Mesenchymal stem cell (in vitro differentiated cells and primary cell): ENCODE results near the gene MAFG.

Experiments used
- DNase-seq: peaks from one replicate; pipeline ENCODE4 v3.0.0-alpha.2; 2013
- H2AFZ ChIP-seq: one replicate; pipeline ENCODE4 v1.6.1; 2013; ENCODE audit warnings: low read depth, mild to moderate bottlenecking, control low read depth, inconsistent platforms, low read length, moderate library complexity
- H2AK5ac ChIP-seq: 2 replicates; pipeline ENCODE4 v1.6.1; 2013; ENCODE audit warnings: low read length, moderate library complexity, mild to moderate bottlenecking, inconsistent platforms; ENCODE audit not compliant: severe bottlenecking
- H2BK120ac ChIP-seq: one replicate; pipeline ENCODE4 v1.6.1; 2013; ENCODE audit warnings: low read depth, mild to moderate bottlenecking, inconsistent platforms, low read length, moderate library complexity
- H2BK12ac ChIP-seq, 2 experiments: one replicate each; pipeline ENCODE4 v1.6.1; 2013; ENCODE audit warnings: inconsistent platforms in 2 of 2, low read length in 2 of 2, mild to moderate bottlenecking in 2 of 2, moderate library complexity in 2 of 2, control low read depth in 1 of 2
- H2BK15ac ChIP-seq: one replicate; pipeline ENCODE4 v1.6.1; 2013; ENCODE audit warnings: mild to moderate bottlenecking, low read depth, inconsistent platforms; ENCODE audit not compliant: poor library complexity, severe bottlenecking
- H2BK5ac ChIP-seq: 2 replicates; pipeline ENCODE4 v1.6.1; 2013; ENCODE audit warnings: low read depth, mild to moderate bottlenecking, low read length, control low read depth, inconsistent platforms; ENCODE audit not compliant: poor library complexity, severe bottlenecking
- H3K14ac ChIP-seq, 2 experiments: one replicate each; pipeline ENCODE4 v1.6.1; 2013; ENCODE audit warnings: inconsistent platforms in 2 of 2, low read length in 2 of 2, control low read depth in 1 of 2, mild to moderate bottlenecking in 1 of 2, moderate library complexity in 1 of 2
- H3K18ac ChIP-seq, 2 experiments: one replicate each; pipeline ENCODE4 v1.6.1; 2013; ENCODE audit warnings: inconsistent platforms in 2 of 2, low read length in 2 of 2, control low read depth in 1 of 2, low read depth in 1 of 2, mild to moderate bottlenecking in 1 of 2
- H3K23ac ChIP-seq, 2 experiments: one replicate each; pipeline ENCODE4 v1.6.1; 2013; ENCODE audit warnings: inconsistent platforms in 2 of 2, low read length in 2 of 2, mild to moderate bottlenecking in 2 of 2, moderate library complexity in 2 of 2, control low read depth in 1 of 2
- H3K27ac ChIP-seq: 2 replicates; pipeline ENCODE4 v1.5.1; 2013; ENCODE audit warnings: mild to moderate bottlenecking, moderate library complexity, low read length, control low read depth, inconsistent platforms; ENCODE audit not compliant: poor library complexity, severe bottlenecking
- H3K27me3 ChIP-seq, 2 experiments: 2 replicates each; pipeline versions ENCODE4 v1.6.1 to v1.7.0; 2013; ENCODE audit warnings: low read length in 2 of 2, mild to moderate bottlenecking in 2 of 2, moderate library complexity in 2 of 2, control low read depth in 1 of 2, inconsistent platforms in 1 of 2; ENCODE audit not compliant: control insufficient read depth in 1 of 2, insufficient read depth in 1 of 2
- H3K36me3 ChIP-seq, 2 experiments: 2 replicates each; pipeline versions ENCODE4 v1.6.1 to v1.7.0; 2013; ENCODE audit warnings: low read length in 2 of 2, control low read depth in 1 of 2, inconsistent platforms in 1 of 2, low read depth in 1 of 2, mild to moderate bottlenecking in 1 of 2; ENCODE audit not compliant: insufficient read depth in 2 of 2, control insufficient read depth in 1 of 2
- H3K4ac ChIP-seq, 2 experiments: one replicate each; pipeline ENCODE4 v1.6.1; 2013; ENCODE audit warnings: inconsistent platforms in 2 of 2, low read length in 2 of 2, mild to moderate bottlenecking in 2 of 2, moderate library complexity in 2 of 2, control low read depth in 1 of 2, low read depth in 1 of 2
- H3K4me1 ChIP-seq: 2 replicates; pipeline ENCODE4 v1.6.1; 2013; ENCODE audit warnings: low read depth, low read length, control low read depth; ENCODE audit not compliant: control insufficient read depth, insufficient read depth
- H3K4me2 ChIP-seq: 2 replicates; pipeline ENCODE4 v1.6.1; 2013; ENCODE audit warnings: low read length, mild to moderate bottlenecking, inconsistent platforms; ENCODE audit not compliant: poor library complexity, severe bottlenecking
- H3K4me3 ChIP-seq, 2 experiments: 2 replicates each; pipeline versions ENCODE4 v1.5.1 to v1.7.0; 2013; ENCODE audit warnings: low read length in 2 of 2, mild to moderate bottlenecking in 2 of 2, control low read depth in 1 of 2, low read depth in 1 of 2; ENCODE audit not compliant: insufficient read depth in 1 of 2
- H3K79me1 ChIP-seq: replicated peaks from 2 replicates; pipeline ENCODE4 v1.6.1; 2013; ENCODE audit warnings: mild to moderate bottlenecking, control low read depth, low read length, inconsistent platforms; ENCODE audit not compliant: poor library complexity, severe bottlenecking
- H3K9ac ChIP-seq: 2 replicates; pipeline ENCODE4 v1.7.0; 2013; ENCODE audit warnings: mild to moderate bottlenecking, low read length, moderate library complexity
- H3K9me3 ChIP-seq: 2 replicates; pipeline ENCODE4 v1.7.0; 2013; ENCODE audit warnings: mild to moderate bottlenecking, low read length; ENCODE audit not compliant: control insufficient read depth
- H4K8ac ChIP-seq: one replicate; pipeline ENCODE4 v1.6.1; 2013; ENCODE audit warnings: inconsistent platforms, mild to moderate bottlenecking, low read length, moderate library complexity
- H4K91ac ChIP-seq: one replicate; pipeline ENCODE4 v1.6.1; 2013; ENCODE audit warnings: mild to moderate bottlenecking, low read length, inconsistent platforms
- WGBS: methylation state at CpG from one replicate; pipeline ENCODE4 v1.1.7; 2013; ENCODE audit warnings: mixed read lengths; 5-methylcytosine and 5-hydroxymethylcytosine counted together

Gene MAFG

DNA sequence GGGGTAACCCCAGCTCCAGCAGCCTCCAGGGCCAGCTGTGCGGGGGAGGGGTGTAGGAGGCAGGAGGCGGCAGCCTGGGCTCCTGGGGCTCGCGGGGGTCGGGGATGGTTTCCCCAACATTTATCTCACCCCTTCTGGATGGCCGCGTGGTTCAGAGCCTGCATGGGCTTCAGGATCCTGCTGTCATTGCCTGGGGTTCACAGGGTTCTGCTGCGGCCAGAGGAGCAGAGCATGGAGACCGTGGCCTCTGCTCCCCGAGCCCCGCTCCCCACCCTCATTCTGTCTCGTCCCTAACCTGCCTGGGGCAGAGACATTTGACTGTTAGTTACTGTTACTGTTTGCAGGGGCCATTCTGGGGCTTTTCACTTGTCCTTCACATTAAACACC lies 14.6 kb upstream of the MAFG start:
- Histone ChIP-seq H3K9me3 (no peaks in the 10 kb centered on the region), H3K18ac (no peak overlapping the region), H3K79me1 (no peaks in the 10 kb centered on the region), H4K91ac (no peak overlapping the region), H3K27me3 (peaks cover 13 to 50% of the 10 kb centered on the region in 2 experiments), H3K27ac (no peak overlapping the region), H2BK15ac (peak overlapping the region; percentile 19), H3K4ac (no peak overlapping the region), H4K8ac (no peak overlapping the region), H2AK5ac (no peak overlapping the region), H3K4me1 (peaks cover 6% of the 10 kb centered on the region), H2BK12ac (no peak overlapping the region), H3K9ac (no peak overlapping the region), H2BK5ac (no peak overlapping the region), H3K4me2 (no peak overlapping the region), H3K14ac (no peak overlapping the region), H3K36me3 (no peaks in the 10 kb centered on the region), H2BK120ac (no peak overlapping the region), H3K4me3 (no peak overlapping the region), H3K23ac (no peak overlapping the region), H2AFZ (no peak overlapping the region)
- WGBS, result 77% methylated on average over 7 of the region's 12 CpGs
- DNase-seq, result no peak

DNA sequence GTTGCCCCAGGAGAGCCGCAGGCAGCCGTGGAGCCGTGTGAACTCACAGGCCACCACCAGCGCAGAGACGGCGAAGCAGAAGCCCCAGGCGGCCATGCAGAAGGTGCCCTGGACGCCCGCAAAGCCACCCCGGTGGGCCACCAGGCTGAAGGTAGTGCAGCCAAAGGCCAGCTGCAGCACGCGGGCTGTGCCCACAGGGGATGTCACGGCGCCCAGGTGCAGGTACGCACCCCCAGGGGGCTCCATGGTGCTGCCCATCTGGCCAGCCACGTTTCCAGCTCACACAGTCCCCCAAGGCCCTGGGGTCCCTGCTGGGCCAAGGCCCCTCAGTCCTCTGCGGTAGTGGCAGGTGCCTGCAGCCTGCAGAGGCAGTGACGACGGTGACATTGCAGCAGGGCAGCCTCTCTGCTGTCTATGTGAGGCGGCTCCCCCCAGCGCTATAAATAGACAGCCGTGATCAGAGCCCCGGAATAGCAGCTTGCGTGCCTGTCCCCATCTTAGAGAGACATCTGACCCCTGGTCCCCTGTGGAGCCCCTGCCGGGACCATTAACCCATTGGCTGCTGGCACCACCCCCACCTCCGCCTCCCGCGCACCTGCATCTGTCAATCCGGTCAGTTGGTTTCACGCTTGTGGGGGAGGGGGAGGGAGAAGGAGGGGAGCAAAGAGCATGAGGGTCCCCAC lies 14.1 kb upstream of the MAFG start:
- DNase-seq, result no peak
- no peak overlapping the region for H3K27ac ChIP-seq
- H3K18ac ChIP-seq, result no peak overlapping the region
- peak overlapping the region; percentile 19 for H2BK15ac ChIP-seq
- no peak overlapping the region for H2BK12ac ChIP-seq
- peaks cover 13 to 47% of the 10 kb centered on the region in 2 experiments for H3K27me3 ChIP-seq
- no peak overlapping the region for H3K23ac ChIP-seq
- no peak overlapping the region for H4K91ac ChIP-seq
- H3K4me3 ChIP-seq, result no peak overlapping the region
- H2AFZ ChIP-seq, result no peak overlapping the region
- H2BK5ac ChIP-seq, result no peak overlapping the region
- WGBS, result 56% methylated on average over 29 of the region's 30 CpGs
- H2AK5ac ChIP-seq, result no peak overlapping the region
- H3K4ac ChIP-seq, result no peak overlapping the region
- no peak overlapping the region for H3K4me2 ChIP-seq
- peaks cover 1% of the 10 kb centered on the region for H3K79me1 ChIP-seq
- H3K4me1 ChIP-seq, result peaks cover 9% of the 10 kb centered on the region
- H3K9ac ChIP-seq, result no peak overlapping the region
- no peak overlapping the region for H4K8ac ChIP-seq
- H3K9me3 ChIP-seq, result no peaks in the 10 kb centered on the region
- H3K14ac ChIP-seq, result no peak overlapping the region
- no peaks in the 10 kb centered on the region for H3K36me3 ChIP-seq
- H2BK120ac ChIP-seq, result no peak overlapping the region

DNA sequence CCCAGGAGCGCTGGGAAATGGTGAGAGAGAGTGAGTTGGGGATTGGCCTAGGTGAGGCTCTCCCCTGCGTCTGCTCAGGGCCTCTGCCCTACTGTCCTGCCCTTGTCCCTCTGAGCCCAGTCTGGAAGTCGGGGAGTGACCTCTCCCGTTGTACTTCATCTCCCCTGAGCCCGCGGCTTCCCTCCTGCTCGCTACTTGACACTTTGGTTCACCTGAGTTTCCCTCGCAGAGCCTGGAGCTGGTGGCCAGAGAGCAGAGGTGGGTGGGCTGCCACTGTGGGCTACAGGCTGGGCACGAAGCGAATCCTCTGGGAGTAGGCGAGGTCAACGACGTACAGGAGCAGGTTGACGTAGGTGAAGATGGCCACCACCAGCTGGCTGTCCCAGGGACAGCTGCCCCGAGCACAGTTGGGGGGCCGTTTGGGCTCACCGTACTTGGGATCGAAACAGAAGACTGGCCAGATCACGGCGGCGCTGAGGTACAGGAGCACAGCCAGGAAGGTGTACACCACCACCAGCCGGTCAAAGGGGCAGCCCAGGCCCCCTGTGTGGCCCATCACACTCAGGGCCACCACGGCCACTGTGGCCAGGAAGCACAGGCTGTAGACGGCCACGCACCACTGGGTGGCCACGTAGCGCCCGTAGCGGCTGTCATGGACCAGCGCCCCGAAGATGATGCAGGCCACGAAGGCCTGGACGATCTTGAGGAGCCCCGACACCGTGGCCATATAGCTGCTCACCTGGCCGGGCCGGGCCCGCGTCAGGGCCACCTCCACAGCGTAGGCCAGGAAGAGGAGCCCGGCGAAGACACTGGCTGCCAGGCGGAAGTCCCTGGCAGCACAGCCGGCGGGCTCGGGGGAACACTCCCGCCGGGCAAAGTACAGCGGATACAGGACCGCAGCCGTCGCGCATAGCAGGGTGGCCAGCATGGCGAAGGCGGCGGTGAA lies 13.3 kb upstream of the MAFG start:
- Histone ChIP-seq H3K4me3 (no peak overlapping the region), H3K9me3 (no peaks in the 10 kb centered on the region), H2BK15ac (no peak overlapping the region), H2BK5ac (no peak overlapping the region), H4K91ac (no peak overlapping the region), H3K9ac (no peak overlapping the region), H3K4me1 (peaks cover 14% of the 10 kb centered on the region), H3K36me3 (no peaks in the 10 kb centered on the region), H3K79me1 (peaks cover 6% of the 10 kb centered on the region), H3K4ac (no peak overlapping the region), H2AK5ac (no peak overlapping the region), H4K8ac (no peak overlapping the region), H3K4me2 (no peak overlapping the region), H2BK12ac (peak overlapping the region in 1 of 2 experiments; percentile 31), H3K23ac (no peak overlapping the region), H3K27ac (no peak overlapping the region), H2AFZ (no peak overlapping the region), H2BK120ac (no peak overlapping the region), H3K14ac (peak overlapping the region in 1 of 2 experiments; percentile 22), H3K27me3 (peaks cover 13 to 47% of the 10 kb centered on the region in 2 experiments), H3K18ac (no peak overlapping the region)
- WGBS, result 95% methylated on average over 56 of the region's 56 CpGs
- no peak for DNase-seq

DNA sequence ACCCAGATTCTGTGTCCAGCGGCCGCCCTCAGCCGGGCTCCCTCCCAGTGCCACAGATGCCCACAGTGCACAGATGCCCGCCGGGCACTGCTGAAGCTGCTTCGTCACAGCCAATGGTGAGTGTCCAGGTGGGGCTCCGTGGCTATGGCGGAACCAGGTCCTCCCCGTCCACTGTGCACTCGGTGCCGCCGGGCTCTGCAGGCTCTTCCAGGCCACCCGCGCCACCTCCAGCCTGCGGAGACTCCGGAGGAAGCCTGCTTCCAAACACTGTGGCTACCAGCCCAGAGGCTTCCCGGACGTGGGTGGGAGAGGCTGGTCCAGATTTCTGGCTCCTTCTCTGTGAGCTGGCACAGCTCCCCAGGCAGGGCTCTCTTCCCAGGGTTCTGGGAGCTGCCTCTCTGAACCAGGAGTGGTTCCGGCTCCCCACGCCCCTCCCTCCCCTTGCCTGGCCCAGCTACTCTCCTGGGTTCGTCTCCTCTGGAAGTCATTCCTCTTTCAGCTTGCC lies 12.4 kb upstream of the MAFG start:
- Histone ChIP-seq H3K18ac (no peak overlapping the region), H3K4ac (no peak overlapping the region), H3K79me1 (peaks cover 14% of the 10 kb centered on the region), H4K91ac (no peak overlapping the region), H3K4me2 (no peak overlapping the region), H3K9ac (no peak overlapping the region), H3K36me3 (peaks cover 0 to 5% of the 10 kb centered on the region in 2 experiments), H3K4me3 (no peak overlapping the region), H2BK5ac (no peak overlapping the region), H3K14ac (no peak overlapping the region), H4K8ac (no peak overlapping the region), H2AK5ac (no peak overlapping the region), H3K9me3 (no peaks in the 10 kb centered on the region), H3K4me1 (peaks cover 23% of the 10 kb centered on the region), H3K27me3 (peaks cover 13 to 46% of the 10 kb centered on the region in 2 experiments), H3K27ac (no peak overlapping the region), H2BK12ac (no peak overlapping the region), H2BK15ac (no peak overlapping the region), H2AFZ (no peak overlapping the region), H2BK120ac (no peak overlapping the region), H3K23ac (no peak overlapping the region)
- no peak for DNase-seq
- 91% methylated on average over 21 of the region's 21 CpGs for WGBS
